Cardiac muscle cell (in vitro differentiated cells and primary cell): Measurements from ENCODE around the gene SH3TC1. TPM values are rescaled to one million over a fixed set of nuclear protein-coding genes. Genes with fewer than 3 reads are reported as not detected.

ENCODE experiments used
- DNase-seq, 2 donors: peaks; one replicate each; pipeline versions ENCODE4 v3.0.0 to v3.0.0-alpha.2; 2010 to 2017; ENCODE audit warnings: low read depth in 1 of 2, low spot score in 1 of 2
- H3K27ac ChIP-seq: fragments of 200-600 bp; sonication (generic); 2 replicates; pipeline ENCODE4 v1.5.1; 2016
- H3K27me3 ChIP-seq: fragments of 200-600 bp; sonication (generic); 2 replicates; pipeline ENCODE4 v1.6.0; 2016; ENCODE audit warnings: control low read depth
- H3K36me3 ChIP-seq: fragments of 200-600 bp; sonication (generic); 2 replicates; pipeline ENCODE4 v1.5.1; 2016; ENCODE audit warnings: control low read depth
- H3K4me1 ChIP-seq: fragments of 200-600 bp; sonication (generic); 2 replicates; pipeline ENCODE4 v1.8.1; 2017; ENCODE audit warnings: low read depth, mild to moderate bottlenecking, mixed run types
- H3K4me3 ChIP-seq: fragments of 200-600 bp; sonication (generic); 2 replicates; pipeline ENCODE4 v1.5.1; 2016; ENCODE audit warnings: mild to moderate bottlenecking
- H3K9me3 ChIP-seq: fragments of 200-600 bp; sonication (generic); 2 replicates; pipeline ENCODE4 v1.5.1; 2017; ENCODE audit warnings: low read depth, mild to moderate bottlenecking, control low read depth
- polyA plus RNA-seq: library from polyadenylated mRNA; unstranded; fragments of >200 nt; fragmentation: Nextera tagmentation; extraction: Ambion mirVana; gene quantifications from 2 replicates; pipeline ENCODE4 v1.2.1, GENCODE V29; 2016
- total RNA-seq: library from RNA; depleted of rRNA; stranded (reverse); fragments of >200 nt; gene quantifications from 2 replicates; pipeline ENCODE4 v1.2.3, GENCODE V29; 2016
- TF ChIP-seq, protein P1 (sequence below): IDR thresholded peaks from 2 replicates; pipeline ENCODE4 v1.5.1; 2012; ENCODE audit warnings: low read depth, mild to moderate bottlenecking, low read length

Gene SH3TC1
- total and polyA plus RNA-seq, 2 experiments from 2014 or later = 0.57 to 3.8 TPM

DNA sequence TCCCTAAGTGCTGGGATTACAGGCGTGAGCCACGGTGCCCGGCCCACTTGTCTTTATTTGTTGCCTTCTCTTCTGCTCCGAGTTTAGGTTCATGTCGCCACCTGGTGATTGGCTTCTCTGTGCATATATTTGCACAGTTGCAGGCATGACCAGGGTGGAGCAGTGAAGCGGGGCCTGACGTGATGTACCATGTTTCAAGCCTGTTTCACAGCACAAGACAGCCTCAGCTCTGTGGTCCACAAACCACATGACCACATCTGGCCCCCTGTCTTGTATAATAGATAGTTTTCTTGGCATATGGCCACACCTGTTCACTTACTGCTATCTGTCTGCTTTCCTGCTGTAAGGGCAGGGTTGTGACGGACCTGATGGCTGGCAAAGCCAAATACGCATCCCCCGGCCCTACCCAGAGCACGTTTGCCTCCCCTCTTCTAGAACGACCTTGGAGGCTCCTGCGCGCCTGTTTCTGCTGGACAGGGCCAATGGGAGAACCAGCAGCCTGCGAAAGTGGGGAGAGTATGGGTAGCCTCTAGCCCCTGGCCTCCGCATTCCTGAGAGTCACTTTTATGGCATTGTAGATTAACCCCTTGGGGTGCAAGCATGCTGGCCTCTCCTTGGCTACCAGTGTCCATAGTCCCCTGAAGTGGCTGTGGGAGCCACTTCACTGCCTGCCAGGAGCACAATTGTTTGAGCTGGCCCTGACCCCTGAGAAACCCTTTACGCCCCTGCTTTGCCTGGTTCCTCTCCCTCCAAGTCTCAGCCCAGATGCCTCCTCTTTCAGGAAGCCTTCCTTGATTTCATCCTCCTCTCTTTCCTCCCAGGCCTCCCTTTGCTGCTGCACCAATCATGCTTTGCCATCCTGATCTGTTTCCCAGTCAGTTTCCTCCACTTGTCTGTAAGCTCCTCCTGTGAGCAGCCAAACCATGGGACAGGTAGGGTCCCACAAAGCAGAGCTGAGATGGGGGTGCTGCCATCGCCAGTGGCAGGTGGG is 6.0 kb upstream of the SH3TC1 start:
- H3K27me3 ChIP-seq = no peaks in the 10 kb centered on the region

DNA sequence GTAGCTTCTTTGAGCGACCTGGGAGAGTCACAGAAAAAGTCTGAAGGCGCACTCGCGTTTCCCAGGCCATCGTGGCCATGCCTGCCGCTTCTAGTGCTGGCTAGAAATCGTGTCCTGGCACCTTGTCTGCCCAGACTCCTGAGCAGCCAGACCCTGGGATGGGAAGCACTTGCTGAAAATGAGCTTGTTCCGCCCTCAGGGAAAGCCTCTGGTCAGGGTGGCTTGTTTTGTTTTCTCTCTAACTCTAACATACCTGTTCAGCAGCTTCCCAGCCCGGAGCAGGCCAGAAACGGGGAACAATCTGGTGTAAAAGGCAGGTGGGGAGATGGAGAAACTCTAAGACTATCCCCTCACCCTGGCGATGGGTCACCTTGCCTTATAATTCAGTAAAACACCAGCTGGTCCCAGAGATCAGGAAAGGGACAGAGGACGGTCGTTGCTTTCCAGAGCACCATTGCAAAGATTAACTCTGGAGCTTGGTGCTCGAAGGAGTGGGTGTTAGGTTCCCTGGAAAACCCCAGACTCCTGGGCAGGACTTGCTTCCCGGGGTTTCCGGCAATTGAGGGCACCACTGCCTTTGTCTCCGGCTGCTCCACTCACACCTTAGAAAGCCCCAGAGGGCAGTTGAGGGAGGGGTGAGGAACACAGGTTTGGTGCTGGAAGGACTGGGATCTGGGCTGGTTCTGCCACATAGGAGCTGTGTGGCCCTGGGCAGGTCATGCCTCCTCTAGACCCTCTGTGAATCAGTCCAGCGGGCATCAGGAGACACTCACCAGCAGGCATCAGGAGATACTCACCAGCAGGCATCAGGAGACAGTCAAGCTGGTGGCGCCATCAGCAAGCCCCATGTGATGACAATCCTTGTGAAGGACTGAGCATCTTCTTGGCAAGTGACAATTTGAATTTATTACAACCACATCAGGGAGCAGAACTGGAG is 4.5 kb upstream of the SH3TC1 start:
- H3K9me3 ChIP-seq = no peaks in the 10 kb centered on the region
- no peaks in the 10 kb centered on the region for H3K27me3 ChIP-seq
- TF ChIP-seq, protein P1, sequence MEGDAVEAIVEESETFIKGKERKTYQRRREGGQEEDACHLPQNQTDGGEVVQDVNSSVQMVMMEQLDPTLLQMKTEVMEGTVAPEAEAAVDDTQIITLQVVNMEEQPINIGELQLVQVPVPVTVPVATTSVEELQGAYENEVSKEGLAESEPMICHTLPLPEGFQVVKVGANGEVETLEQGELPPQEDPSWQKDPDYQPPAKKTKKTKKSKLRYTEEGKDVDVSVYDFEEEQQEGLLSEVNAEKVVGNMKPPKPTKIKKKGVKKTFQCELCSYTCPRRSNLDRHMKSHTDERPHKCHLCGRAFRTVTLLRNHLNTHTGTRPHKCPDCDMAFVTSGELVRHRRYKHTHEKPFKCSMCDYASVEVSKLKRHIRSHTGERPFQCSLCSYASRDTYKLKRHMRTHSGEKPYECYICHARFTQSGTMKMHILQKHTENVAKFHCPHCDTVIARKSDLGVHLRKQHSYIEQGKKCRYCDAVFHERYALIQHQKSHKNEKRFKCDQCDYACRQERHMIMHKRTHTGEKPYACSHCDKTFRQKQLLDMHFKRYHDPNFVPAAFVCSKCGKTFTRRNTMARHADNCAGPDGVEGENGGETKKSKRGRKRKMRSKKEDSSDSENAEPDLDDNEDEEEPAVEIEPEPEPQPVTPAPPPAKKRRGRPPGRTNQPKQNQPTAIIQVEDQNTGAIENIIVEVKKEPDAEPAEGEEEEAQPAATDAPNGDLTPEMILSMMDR = no peak
- DNase-seq = no peak
- no peak overlapping the region for H3K4me3 ChIP-seq
- H3K4me1 ChIP-seq = no peaks in the 10 kb centered on the region
- H3K27ac ChIP-seq = no peak overlapping the region
- no peaks in the 10 kb centered on the region for H3K36me3 ChIP-seq

More for the DNA sequence above, 6.0 kb upstream of the SH3TC1 start:
- H3K9me3 ChIP-seq = no peaks in the 10 kb centered on the region
- H3K27ac ChIP-seq = no peak overlapping the region
- peak in 1 of 2 donors; percentile 65 for DNase-seq
- no peak overlapping the region for H3K4me3 ChIP-seq
- no peaks in the 10 kb centered on the region for H3K36me3 ChIP-seq
- H3K4me1 ChIP-seq = no peaks in the 10 kb centered on the region
- TF ChIP-seq, protein P1 = no peak

DNA sequence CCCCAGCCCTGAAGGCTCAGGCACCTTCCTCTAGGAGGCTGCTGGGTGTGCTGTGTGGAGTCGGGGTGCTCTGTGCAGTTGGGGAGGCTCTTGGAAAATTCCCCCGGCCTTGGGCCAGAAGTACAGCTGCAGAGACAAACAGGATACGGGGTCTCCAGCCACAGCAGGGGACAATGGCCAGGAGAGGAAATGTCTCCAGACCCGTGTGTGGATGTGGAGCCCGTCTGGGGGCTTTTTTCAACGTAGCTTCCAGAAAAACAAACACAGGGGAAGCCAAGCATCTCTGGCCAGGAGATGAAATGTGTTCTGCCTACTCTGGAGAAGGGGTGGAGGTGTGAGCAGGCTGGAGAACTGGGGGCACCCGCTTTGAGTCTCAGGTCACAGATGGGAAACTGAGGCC is 3.7 kb upstream of the SH3TC1 start:
- Histone ChIP-seq H3K4me1 (no peaks in the 10 kb centered on the region), H3K4me3 (no peak overlapping the region), H3K27me3 (no peaks in the 10 kb centered on the region), H3K27ac (no peak overlapping the region), H3K9me3 (no peaks in the 10 kb centered on the region), H3K36me3 (no peaks in the 10 kb centered on the region)
- DNase-seq = no peak
- TF ChIP-seq, protein P1 = no peak

DNA sequence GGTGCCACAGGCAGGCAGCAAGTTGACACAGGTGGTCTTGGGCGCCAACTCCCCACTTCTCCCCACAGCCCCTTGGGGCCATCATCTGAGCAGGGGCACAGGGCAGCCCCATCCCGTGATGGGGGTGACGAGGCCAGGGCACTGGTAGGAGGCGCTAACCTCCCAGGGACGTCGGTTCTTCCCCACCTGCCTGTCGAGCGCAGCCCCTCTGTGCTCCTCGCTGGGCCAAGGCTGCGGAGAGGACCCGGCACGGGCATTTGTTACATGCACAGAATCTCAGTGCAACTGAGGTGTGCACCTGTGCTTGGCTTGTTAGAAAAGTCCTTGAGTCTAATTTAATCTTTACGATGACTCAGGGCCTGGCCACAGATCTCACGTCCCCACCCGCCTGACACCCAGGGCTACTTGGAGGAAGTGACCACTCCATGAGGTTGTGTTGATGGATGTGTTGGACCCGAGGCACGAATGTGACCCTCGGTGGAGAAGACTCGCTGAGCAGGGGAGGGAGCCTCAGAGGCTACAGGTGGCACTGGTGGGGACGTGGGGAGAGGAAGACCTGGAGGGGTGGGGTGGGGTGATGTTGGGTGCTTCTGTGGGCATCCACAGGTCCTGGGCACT is 3.1 kb upstream of the SH3TC1 start:
- no peaks in the 10 kb centered on the region for H3K27me3 ChIP-seq
- H3K4me1 ChIP-seq = no peaks in the 10 kb centered on the region
- TF ChIP-seq, protein P1 = no peak
- DNase-seq = no peak
- H3K36me3 ChIP-seq = no peaks in the 10 kb centered on the region
- no peak overlapping the region for H3K27ac ChIP-seq
- no peak overlapping the region for H3K4me3 ChIP-seq
- no peaks in the 10 kb centered on the region for H3K9me3 ChIP-seq

DNA sequence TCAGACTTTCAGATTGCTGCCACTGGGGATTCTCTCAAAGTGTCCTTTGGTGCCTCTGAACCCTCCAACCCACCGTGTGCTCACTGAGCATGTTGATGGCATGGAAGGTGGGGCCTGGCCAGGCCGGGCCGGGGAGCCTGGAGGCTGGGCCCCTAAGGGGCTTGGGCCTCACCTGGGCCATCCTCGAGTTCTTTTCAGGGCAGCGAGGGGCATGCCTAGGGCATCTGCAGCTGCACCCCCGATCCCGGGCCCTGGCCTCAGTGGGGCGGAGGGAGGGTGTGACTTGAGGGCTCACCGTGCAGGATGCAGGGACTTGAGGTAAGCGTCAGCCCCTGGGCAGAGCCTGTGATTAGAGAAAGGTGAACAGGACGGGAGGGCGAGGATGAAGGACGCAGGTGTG is 1.6 kb upstream of the SH3TC1 start:
- TF ChIP-seq, protein P1 = no peak

More for the DNA sequence above, 1.6 kb upstream of the SH3TC1 start:
- no peak overlapping the region for H3K4me3 ChIP-seq
- no peaks in the 10 kb centered on the region for H3K9me3 ChIP-seq
- H3K36me3 ChIP-seq = no peaks in the 10 kb centered on the region
- H3K27me3 ChIP-seq = no peaks in the 10 kb centered on the region
- no peak for DNase-seq
- H3K4me1 ChIP-seq = no peaks in the 10 kb centered on the region
- no peak overlapping the region for H3K27ac ChIP-seq
